Osteoblast (primary cell): ENCODE measurements around the gene TC2N. TPM values are rescaled to one million over a fixed set of nuclear protein-coding genes. Genes with fewer than 3 reads are reported as not detected.

ENCODE experiments used
- DNase-seq: peaks from one replicate; pipeline ENCODE4 v3.0.0; 2011; ENCODE audit warnings: low spot score, mixed read lengths; ENCODE audit not compliant: insufficient read length; ENCODE audit errors: missing footprints
- H2AFZ ChIP-seq: 2 replicates; pipeline ENCODE4 v1.6.0; 2011; ENCODE audit warnings: mild to moderate bottlenecking, low read length
- H3K27ac ChIP-seq: 2 replicates; pipeline ENCODE4 v1.5.1; 2011; ENCODE audit warnings: mild to moderate bottlenecking, low read depth, low read length, moderate library complexity
- H3K27me3 ChIP-seq: 2 replicates; pipeline ENCODE4 v1.6.0; 2012; ENCODE audit warnings: mild to moderate bottlenecking, control low read depth, inconsistent platforms, low read length, moderate library complexity; ENCODE audit not compliant: insufficient read depth
- H3K36me3 ChIP-seq: 2 replicates; pipeline ENCODE4 v1.5.1; 2011; ENCODE audit warnings: mild to moderate bottlenecking, low read length, control low read depth, moderate library complexity; ENCODE audit not compliant: insufficient read depth
- H3K4me1 ChIP-seq: 2 replicates; pipeline ENCODE4 v1.5.1; 2011; ENCODE audit warnings: mild to moderate bottlenecking, low read length, control low read depth, moderate library complexity; ENCODE audit not compliant: insufficient read depth
- H3K4me2 ChIP-seq: 2 replicates; pipeline ENCODE4 v1.6.0; 2011; ENCODE audit warnings: mild to moderate bottlenecking, low read length; ENCODE audit not compliant: insufficient read depth
- H3K4me3 ChIP-seq: fragments of 200-600 bp; sonication (generic); 3 replicates; pipeline ENCODE4 v1.5.1; 2012; ENCODE audit warnings: mild to moderate bottlenecking, low read length, inconsistent platforms; ENCODE audit not compliant: insufficient read depth
- H3K79me2 ChIP-seq: 2 replicates; pipeline ENCODE4 v1.6.0; 2012; ENCODE audit warnings: mild to moderate bottlenecking, low read length, control low read depth, inconsistent platforms; ENCODE audit not compliant: insufficient read depth
- H3K9me3 ChIP-seq: 2 replicates; pipeline ENCODE4 v1.5.1; 2011; ENCODE audit warnings: low read depth, low read length, control low read depth
- H4K20me1 ChIP-seq: 2 replicates; pipeline ENCODE4 v1.6.0; 2012; ENCODE audit warnings: mild to moderate bottlenecking, low read length, control low read depth; ENCODE audit not compliant: insufficient read depth
- total RNA-seq: library from RNA; depleted of rRNA; stranded (reverse); fragments of >200 nt; gene quantifications from 2 replicates; pipeline ENCODE4 v1.2.3, GENCODE V29; 2012
- TF ChIP-seq, protein P1 (sequence below): IDR thresholded peaks from 2 replicates; pipeline ENCODE4 v1.5.1; 2011; ENCODE audit warnings: mild to moderate bottlenecking, low read depth, low read length, moderate library complexity; ENCODE audit errors: extremely low read depth

Gene TC2N
- total RNA-seq, 1 donor = under 0.01 TPM

DNA sequence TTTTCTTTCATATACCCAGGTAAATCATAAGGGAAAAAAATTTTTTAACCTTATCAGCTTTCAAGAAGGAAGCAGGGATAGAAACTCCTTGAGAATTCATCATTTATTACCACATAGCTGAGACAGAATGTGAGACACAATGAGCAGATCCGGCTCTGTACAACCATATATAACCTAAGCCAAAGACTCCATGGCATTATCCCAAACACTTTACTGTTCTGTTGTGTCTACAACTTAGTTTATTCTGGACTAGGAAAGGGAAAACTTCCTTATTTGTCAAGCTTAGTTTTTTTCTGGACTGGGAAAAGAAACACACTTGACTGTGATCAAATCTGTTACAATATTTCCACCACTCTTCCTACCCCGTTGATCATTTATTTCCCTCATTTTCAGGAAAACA lies 97.2 kb downstream of the TC2N start:
- Histone ChIP-seq H3K79me2 (no peaks in the 10 kb centered on the region), H4K20me1 (no peaks in the 10 kb centered on the region), H2AFZ (no peak overlapping the region), H3K36me3 (no peaks in the 10 kb centered on the region), H3K4me3 (no peak overlapping the region), H3K9me3 (no peaks in the 10 kb centered on the region), H3K27me3 (no peaks in the 10 kb centered on the region), H3K27ac (no peak overlapping the region), H3K4me1 (no peaks in the 10 kb centered on the region), H3K4me2 (no peak overlapping the region)
- TF ChIP-seq, protein P1, sequence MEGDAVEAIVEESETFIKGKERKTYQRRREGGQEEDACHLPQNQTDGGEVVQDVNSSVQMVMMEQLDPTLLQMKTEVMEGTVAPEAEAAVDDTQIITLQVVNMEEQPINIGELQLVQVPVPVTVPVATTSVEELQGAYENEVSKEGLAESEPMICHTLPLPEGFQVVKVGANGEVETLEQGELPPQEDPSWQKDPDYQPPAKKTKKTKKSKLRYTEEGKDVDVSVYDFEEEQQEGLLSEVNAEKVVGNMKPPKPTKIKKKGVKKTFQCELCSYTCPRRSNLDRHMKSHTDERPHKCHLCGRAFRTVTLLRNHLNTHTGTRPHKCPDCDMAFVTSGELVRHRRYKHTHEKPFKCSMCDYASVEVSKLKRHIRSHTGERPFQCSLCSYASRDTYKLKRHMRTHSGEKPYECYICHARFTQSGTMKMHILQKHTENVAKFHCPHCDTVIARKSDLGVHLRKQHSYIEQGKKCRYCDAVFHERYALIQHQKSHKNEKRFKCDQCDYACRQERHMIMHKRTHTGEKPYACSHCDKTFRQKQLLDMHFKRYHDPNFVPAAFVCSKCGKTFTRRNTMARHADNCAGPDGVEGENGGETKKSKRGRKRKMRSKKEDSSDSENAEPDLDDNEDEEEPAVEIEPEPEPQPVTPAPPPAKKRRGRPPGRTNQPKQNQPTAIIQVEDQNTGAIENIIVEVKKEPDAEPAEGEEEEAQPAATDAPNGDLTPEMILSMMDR = no peak
- DNase-seq = no peak

DNA sequence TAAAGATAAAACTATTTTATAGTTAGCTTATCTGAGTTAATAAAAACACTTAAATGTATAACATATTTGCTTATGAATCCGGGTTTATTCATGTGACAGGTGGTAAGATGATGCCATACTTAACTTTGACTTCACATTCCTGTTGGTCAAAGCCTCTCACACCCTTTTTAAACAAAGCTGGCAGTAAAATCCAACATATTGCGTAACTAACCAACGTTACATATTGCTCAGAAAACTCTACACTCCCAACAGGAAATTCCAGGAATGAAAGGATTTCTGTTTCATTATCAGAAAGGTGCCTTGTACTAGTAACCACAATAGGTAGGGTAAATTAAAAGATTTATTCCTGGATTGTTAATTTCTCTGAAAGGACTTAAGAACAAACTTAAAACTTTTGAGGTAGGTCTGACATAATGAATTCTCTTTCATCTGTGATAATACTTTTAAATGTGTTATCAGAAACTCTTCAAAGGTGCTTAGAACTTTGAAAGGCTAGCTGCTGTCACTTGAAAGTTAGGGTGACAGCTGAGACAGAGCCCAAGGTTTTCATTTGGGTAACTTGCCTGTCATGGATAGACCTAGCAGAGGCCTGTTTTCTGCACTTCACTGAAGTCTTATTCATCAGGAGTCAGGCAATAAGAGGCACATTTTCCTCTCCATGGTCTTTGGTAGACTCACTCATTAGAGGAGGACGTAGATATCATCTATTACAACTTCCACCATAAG lies 111.6 kb downstream of the TC2N start:
- Histone ChIP-seq H4K20me1 (no peaks in the 10 kb centered on the region), H2AFZ (no peak overlapping the region), H3K36me3 (no peaks in the 10 kb centered on the region), H3K27ac (no peak overlapping the region), H3K9me3 (no peaks in the 10 kb centered on the region), H3K27me3 (no peaks in the 10 kb centered on the region), H3K4me3 (no peak overlapping the region), H3K4me2 (no peak overlapping the region), H3K4me1 (no peaks in the 10 kb centered on the region), H3K79me2 (no peaks in the 10 kb centered on the region)
- DNase-seq = no peak
- TF ChIP-seq, protein P1 = no peak

DNA sequence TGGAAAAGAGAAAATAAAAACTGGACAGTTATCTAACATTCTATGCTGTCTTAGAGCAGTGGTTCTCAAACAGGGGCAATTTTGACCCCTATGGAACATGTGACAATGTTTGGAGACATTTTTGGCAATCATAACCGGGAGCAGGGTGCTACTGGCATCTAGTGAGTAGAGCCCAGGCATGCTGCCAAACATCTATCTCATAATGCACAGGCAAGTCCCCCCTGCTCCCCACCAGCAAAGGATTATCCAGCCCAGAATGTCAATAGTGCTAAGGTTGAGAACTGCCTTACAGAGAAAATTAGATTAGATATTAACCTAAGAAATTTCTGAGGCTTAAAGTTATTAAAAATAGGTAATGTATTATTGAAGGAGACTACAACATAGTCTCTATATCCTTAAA lies 112.5 kb downstream of the TC2N start:
- H4K20me1 ChIP-seq = no peaks in the 10 kb centered on the region
- H3K4me1 ChIP-seq = no peaks in the 10 kb centered on the region
- H3K4me2 ChIP-seq = no peak overlapping the region
- H3K4me3 ChIP-seq = no peak overlapping the region
- no peak overlapping the region for H3K27ac ChIP-seq
- TF ChIP-seq, protein P1 = no peak
- no peaks in the 10 kb centered on the region for H3K36me3 ChIP-seq
- no peaks in the 10 kb centered on the region for H3K27me3 ChIP-seq
- DNase-seq = no peak
- H3K9me3 ChIP-seq = no peaks in the 10 kb centered on the region
- no peak overlapping the region for H2AFZ ChIP-seq
- no peaks in the 10 kb centered on the region for H3K79me2 ChIP-seq

DNA sequence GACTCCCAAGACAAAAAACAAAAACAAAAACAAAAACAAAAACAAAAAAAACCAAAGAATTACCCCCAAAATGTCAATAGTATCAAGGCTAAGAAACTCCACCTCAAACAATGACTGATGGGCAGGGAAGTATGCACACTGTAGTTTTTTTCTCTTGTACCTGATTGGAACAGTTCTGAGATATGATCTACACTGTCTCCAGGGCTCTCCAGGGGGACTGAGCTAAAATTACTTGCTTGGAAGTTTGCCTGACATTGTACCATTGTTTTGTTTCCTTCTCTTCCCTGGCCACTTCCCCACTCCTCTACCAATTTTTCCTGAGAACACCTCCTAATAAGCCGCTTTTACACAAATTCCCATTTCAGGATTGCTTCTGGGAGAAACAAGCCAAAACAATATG lies 113.2 kb downstream of the TC2N start:
- Histone ChIP-seq H3K4me2 (no peak overlapping the region), H3K36me3 (no peaks in the 10 kb centered on the region), H4K20me1 (no peaks in the 10 kb centered on the region), H3K27ac (no peak overlapping the region), H3K79me2 (no peaks in the 10 kb centered on the region), H3K4me3 (no peak overlapping the region), H3K4me1 (no peaks in the 10 kb centered on the region), H3K27me3 (no peaks in the 10 kb centered on the region), H2AFZ (no peak overlapping the region), H3K9me3 (no peaks in the 10 kb centered on the region)
- TF ChIP-seq, protein P1 = no peak
- no peak for DNase-seq
